GM21390 (cell line): Measurements from ENCODE around the gene VIM.
"Not testable (repeated sequence)": the region's sequence is repeated elsewhere in the genome, so short reads cannot be mapped to it uniquely, and the experiment has no call there.

Experiments used
- ATAC-seq: cut with Tn5 transposase; IDR thresholded peaks from one replicate; pipeline ENCODE4 v1.9.1; 2021; ENCODE audit not compliant: unreplicated experiment

Gene VIM

GRCh38 chr10:17231788-17232187, 3.7 kb downstream of the VIM start:
- ATAC-seq, result no peak

- ATAC-seq, result no peak
Measured at GRCh38 chr10:17232276-17232960, 4.4 kb downstream of the VIM start.

GRCh38 chr10:17233286-17233991, 5.4 kb downstream of the VIM start:
- ATAC-seq, result no peak

GRCh38 chr10:17234431-17234945, 6.4 kb downstream of the VIM start:
- ATAC-seq, result no peak

- ATAC-seq, result no peak
Measured at GRCh38 chr10:17235136-17235535, 7.1 kb downstream of the VIM start.

- no peak for ATAC-seq
Measured at GRCh38 chr10:17236468-17237148, 8.6 kb downstream of the VIM start.

- no peak for ATAC-seq
Measured at GRCh38 chr10:17237149-17237527, 9.1 kb downstream of the VIM start.

GRCh38 chr10:17237915-17238444, 9.9 kb downstream of the VIM start:
- ATAC-seq, result no peak

- ATAC-seq, result no peak
Measured at GRCh38 chr10:17238445-17239291, 10.6 kb downstream of the VIM start.

GRCh38 chr10:17239345-17240085, 11.5 kb downstream of the VIM start:
- no peak for ATAC-seq

- ATAC-seq, result no peak
Measured at GRCh38 chr10:17240096-17240495, 12.1 kb downstream of the VIM start.

- no peak for ATAC-seq
Measured at GRCh38 chr10:17240616-17241015, 12.6 kb downstream of the VIM start.

GRCh38 chr10:17241611-17242333, 13.7 kb downstream of the VIM start:
- no peak for ATAC-seq

GRCh38 chr10:17244700-17245365, 16.8 kb downstream of the VIM start:
- ATAC-seq, result no peak

- ATAC-seq, result no peak
Measured at GRCh38 chr10:17247210-17247609, 19.2 kb downstream of the VIM start.

- no peak for ATAC-seq
Measured at GRCh38 chr10:17248964-17249363, 20.9 kb downstream of the VIM start.

GRCh38 chr10:17249820-17250219, 21.8 kb downstream of the VIM start:
- ATAC-seq, result no peak

- ATAC-seq, result no peak
Measured at GRCh38 chr10:17250736-17251135, 22.7 kb downstream of the VIM start.

- not testable (repeated sequence) for ATAC-seq
Measured at GRCh38 chr10:17254543-17255050, 26.6 kb downstream of the VIM start.
